Embryonic facial prominence (tissue), 1 donor: ENCODE measurements around the gene NCKAP5L.
"Not testable (repeated sequence)": the region's sequence is repeated elsewhere in the genome, so short reads cannot be mapped to it uniquely, and the experiment has no call there.

Experiments
- DNase-seq: peaks from one replicate; pipeline ENCODE4 v3.0.0-alpha.2; 2016; ENCODE audit errors: extremely low spot score

NCKAP5L gene

GRCh38 chr12:49828133-49829091, at the start of gene NCKAP5L:
NCKAP5L (minus strand) TSS chr12:49828413; CDS start chr12:49804044, 24,369 bp downstream.
- peak; percentile 93 for DNase-seq

GRCh38 chr12:49877066-49877465, 48.9 kb upstream of the NCKAP5L start:
- no peak for DNase-seq

GRCh38 chr12:49876070-49876469, 47.9 kb upstream of the NCKAP5L start:
- no peak for DNase-seq

GRCh38 chr12:49875115-49875720, 47.0 kb upstream of the NCKAP5L start:
- no peak for DNase-seq

- DNase-seq = no peak
Measured at GRCh38 chr12:49874142-49874897, 46.1 kb upstream of the NCKAP5L start.

- DNase-seq = no peak
Measured at GRCh38 chr12:49873361-49873934, 45.2 kb upstream of the NCKAP5L start.

- DNase-seq = no peak
Measured at GRCh38 chr12:49872781-49873181, 44.6 kb upstream of the NCKAP5L start.

- DNase-seq = no peak
Measured at GRCh38 chr12:49872381-49872780, 44.2 kb upstream of the NCKAP5L start.

- DNase-seq = not testable (repeated sequence)
Measured at GRCh38 chr12:49871811-49872251, 43.6 kb upstream of the NCKAP5L start.

GRCh38 chr12:49871263-49871561, 43.0 kb upstream of the NCKAP5L start:
- no peak for DNase-seq

- no peak for DNase-seq
Measured at GRCh38 chr12:49870501-49871262, 42.5 kb upstream of the NCKAP5L start.

GRCh38 chr12:49869816-49870500, 41.7 kb upstream of the NCKAP5L start:
- DNase-seq = no peak

GRCh38 chr12:49868952-49869815, 41.0 kb upstream of the NCKAP5L start:
- peak; percentile 53 for DNase-seq

GRCh38 chr12:49868449-49868848, 40.2 kb upstream of the NCKAP5L start:
- no peak for DNase-seq

- DNase-seq = no peak
Measured at GRCh38 chr12:49867570-49868341, 39.5 kb upstream of the NCKAP5L start.

GRCh38 chr12:49866859-49867569, 38.8 kb upstream of the NCKAP5L start:
- peak; percentile 14 for DNase-seq

- no peak for DNase-seq
Measured at GRCh38 chr12:49865782-49866135, 37.5 kb upstream of the NCKAP5L start.

- no peak for DNase-seq
Measured at GRCh38 chr12:49865109-49865781, 37.0 kb upstream of the NCKAP5L start.
